HEK293 (cell line): Measurements from ENCODE around the gene SFXN3.

ENCODE experiments used
- CTCF ChIA-PET: fragments of 350-600 bp; formaldehyde crosslinking; extraction: SDS; loops from one replicate; lab custom pipeline; 2021; ENCODE audit warnings: antibody characterized with exemption; lab: Yijun Ruan, JAX
- POLR2A ChIA-PET: fragments of 300-600 bp; formaldehyde crosslinking; extraction: SDS; loops from one replicate; lab custom pipeline; 2020; ENCODE audit warnings: antibody characterized with exemption, inconsistent platforms; lab: Yijun Ruan, JAX
- H3K27ac ChIP-seq: fragments of 200-500 bp; sonication (Bioruptor generic); 2 replicates; pipeline ENCODE4 v1.5.1; 2014; ENCODE audit warnings: low read depth, low read length, control low read depth, inconsistent platforms; ENCODE audit errors: extremely low read depth
- H3K36me3 ChIP-seq, 2 experiments: fragments of 200-500 bp in 1 of 2; sonication (Bioruptor generic) in 1 of 2; 1 replicate in 1 of 2; 2 replicates in 1 of 2; pipeline ENCODE4 v1.5.1; 2014 to 2017; ENCODE audit warnings: inconsistent platforms in 2 of 2, low read length in 2 of 2; ENCODE audit not compliant: control insufficient read depth in 2 of 2, insufficient read depth in 1 of 2
- H3K4me1 ChIP-seq: fragments of 200-500 bp; sonication (Bioruptor generic); 2 replicates; pipeline ENCODE4 v1.5.1; 2014; ENCODE audit warnings: mild to moderate bottlenecking, low read length, inconsistent platforms; ENCODE audit not compliant: control insufficient read depth, insufficient read depth
- H3K4me3 ChIP-seq: 2 replicates; pipeline ENCODE4 v1.5.1; 2011; ENCODE audit warnings: low read depth, mild to moderate bottlenecking, control low read depth, low read length, moderate library complexity
- H3K9me3 ChIP-seq: fragments of 200-500 bp; sonication (Bioruptor generic); 2 replicates; pipeline ENCODE4 v1.5.1; 2014; ENCODE audit warnings: low read depth, low read length, inconsistent platforms; ENCODE audit not compliant: control insufficient read depth, insufficient read depth
- BCL11A ChIP-seq: fragments of 450-650 bp; formaldehyde crosslinking; IDR thresholded peaks from 2 replicates; pipeline ENCODE4 v1.5.1; 2016; ENCODE audit warnings: low read depth, missing biosample characterization, missing genetic modification characterization
- KLF8 ChIP-seq: fragments of 450-650 bp; formaldehyde crosslinking; IDR thresholded peaks from 2 replicates; pipeline ENCODE4 v1.5.1; 2016; ENCODE audit warnings: missing biosample characterization, missing genetic modification characterization
- OSR2 ChIP-seq: fragments of 450-650 bp; formaldehyde crosslinking; IDR thresholded peaks from 2 replicates; pipeline ENCODE4 v1.5.1; 2016; ENCODE audit warnings: missing biosample characterization, missing genetic modification characterization
- SCRT1 ChIP-seq: fragments of 450-650 bp; formaldehyde crosslinking; IDR thresholded peaks from 2 replicates; pipeline ENCODE4 v1.5.1; 2016; ENCODE audit warnings: missing biosample characterization, missing genetic modification characterization, borderline replicate concordance
- TCF7L2 ChIP-seq: IDR thresholded peaks from 2 replicates; pipeline ENCODE4 v1.6.1; 2011; ENCODE audit warnings: low read depth, mild to moderate bottlenecking, inconsistent platforms, low read length, moderate library complexity, borderline replicate concordance
- TRIM28 ChIP-seq: IDR thresholded peaks from 2 replicates; pipeline ENCODE4 v1.6.1; 2011; ENCODE audit warnings: low read length, control low read depth, borderline replicate concordance
- WT1 ChIP-seq: fragments of 450-650 bp; formaldehyde crosslinking; IDR thresholded peaks from 2 replicates; pipeline ENCODE4 v1.5.1; 2016; ENCODE audit warnings: missing biosample characterization, missing genetic modification characterization
- ZNF112 ChIP-seq: fragments of 450-650 bp; formaldehyde crosslinking; IDR thresholded peaks from 2 replicates; pipeline ENCODE4 v1.5.0; 2017; ENCODE audit warnings: missing biosample characterization, missing genetic modification characterization
- ZNF157 ChIP-seq: fragments of 450-650 bp; formaldehyde crosslinking; IDR thresholded peaks from 2 replicates; pipeline ENCODE4 v1.5.1; 2016; ENCODE audit warnings: missing biosample characterization, missing genetic modification characterization
- ZNF169 ChIP-seq: fragments of 450-650 bp; formaldehyde crosslinking; IDR thresholded peaks from 2 replicates; pipeline ENCODE4 v1.5.1; 2016; ENCODE audit warnings: missing biosample characterization, missing genetic modification characterization
- ZNF2 ChIP-seq: fragments of 450-650 bp; formaldehyde crosslinking; IDR thresholded peaks from 2 replicates; pipeline ENCODE4 v1.5.1; 2016; ENCODE audit warnings: missing biosample characterization, missing genetic modification characterization
- ZNF214 ChIP-seq: fragments of 450-650 bp; formaldehyde crosslinking; IDR thresholded peaks from 2 replicates; pipeline ENCODE4 v1.5.1; 2017; ENCODE audit warnings: missing biosample characterization, mild to moderate bottlenecking, missing genetic modification characterization, borderline replicate concordance
- ZNF23 ChIP-seq: fragments of 450-650 bp; formaldehyde crosslinking; IDR thresholded peaks from 2 replicates; pipeline ENCODE4 v1.5.1; 2016; ENCODE audit warnings: missing biosample characterization, missing genetic modification characterization, borderline replicate concordance
- ZNF280D ChIP-seq: fragments of 450-650 bp; formaldehyde crosslinking; IDR thresholded peaks from 2 replicates; pipeline ENCODE4 v1.5.1; 2016; ENCODE audit warnings: missing biosample characterization, missing genetic modification characterization
- ZNF48 ChIP-seq: fragments of 450-650 bp; formaldehyde crosslinking; IDR thresholded peaks from 2 replicates; pipeline ENCODE4 v1.5.1; 2016; ENCODE audit warnings: missing biosample characterization, missing genetic modification characterization
- ZNF548 ChIP-seq: fragments of 450-650 bp; formaldehyde crosslinking; IDR thresholded peaks from 2 replicates; pipeline ENCODE4 v1.5.1; 2016; ENCODE audit warnings: missing biosample characterization, missing genetic modification characterization
- ZNF596 ChIP-seq: fragments of 450-650 bp; IDR thresholded peaks from 2 replicates; pipeline ENCODE4 v1.5.0; 2018; ENCODE audit warnings: missing biosample characterization, mild to moderate bottlenecking, missing genetic modification characterization, moderate library complexity
- ZNF623 ChIP-seq: fragments of 450-650 bp; formaldehyde crosslinking; IDR thresholded peaks from 2 replicates; pipeline ENCODE4 v1.5.1; 2016; ENCODE audit warnings: missing biosample characterization, missing genetic modification characterization
- ZNF639 ChIP-seq: fragments of 450-650 bp; formaldehyde crosslinking; IDR thresholded peaks from 2 replicates; pipeline ENCODE4 v1.5.1; 2016; ENCODE audit warnings: missing biosample characterization, missing genetic modification characterization
- TF ChIP-seq, protein P1 (sequence below): IDR thresholded peaks from 2 replicates; pipeline ENCODE4 v1.6.1; 2011; ENCODE audit warnings: mild to moderate bottlenecking, low read depth, low read length, borderline replicate concordance
- TF ChIP-seq, protein P2 (sequence below): sonication (generic); formaldehyde crosslinking; IDR thresholded peaks from 2 replicates; pipeline ENCODE4 v1.8.1; 2022; ENCODE audit warnings: mild to moderate bottlenecking, moderate library complexity, missing genetic modification reagents
- TF ChIP-seq, protein P3 (sequence below): fragments of 450-650 bp; formaldehyde crosslinking; optimal IDR thresholded peaks from 2 replicates; pipeline ENCODE3; 2016; ENCODE audit warnings: missing biosample characterization, mild to moderate bottlenecking, missing genetic modification characterization
- TF ChIP-seq, protein P4 (sequence below): fragments of 450-650 bp; formaldehyde crosslinking; IDR thresholded peaks from 2 replicates; pipeline ENCODE4 v1.5.1; 2016; ENCODE audit warnings: missing biosample characterization, missing genetic modification characterization, low read depth
- TF ChIP-seq, protein P5 (sequence below): fragments of 450-650 bp; formaldehyde crosslinking; IDR thresholded peaks from 2 replicates; pipeline ENCODE4 v1.5.1; 2016; ENCODE audit warnings: missing biosample characterization, missing genetic modification characterization
- TF ChIP-seq, protein P6 (sequence below): fragments of 450-650 bp; formaldehyde crosslinking; IDR thresholded peaks from 2 replicates; pipeline ENCODE4 v1.5.1; 2017; ENCODE audit warnings: missing biosample characterization, mild to moderate bottlenecking, missing genetic modification characterization, moderate library complexity

The SFXN3 gene

DNA sequence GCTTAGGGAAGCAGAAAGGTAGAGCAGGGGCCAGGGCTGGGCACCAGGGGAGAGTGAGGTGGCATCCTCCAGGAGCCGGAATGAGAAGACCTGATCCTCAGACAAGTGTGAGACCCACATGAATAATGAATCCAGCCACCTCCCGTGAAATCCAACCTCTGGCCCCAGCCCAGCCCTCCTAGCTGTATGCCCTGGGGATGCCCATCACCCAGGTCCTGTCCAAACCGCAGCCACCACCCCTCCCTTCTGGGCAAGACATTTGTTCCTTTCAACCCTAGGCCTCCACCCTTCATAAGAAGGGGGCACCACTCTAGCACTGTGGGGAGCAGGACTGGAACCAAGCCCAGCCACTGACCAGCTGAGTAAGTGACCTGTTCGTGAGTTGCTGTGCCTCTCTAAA, 9.8 kb upstream of the SFXN3 start (continued):
- TF ChIP-seq ZNF280D (tag by site-specific recombination), result no peak
- TF ChIP-seq ZNF2 (tag by site-specific recombination), result no peak
- TF ChIP-seq, protein P1, sequence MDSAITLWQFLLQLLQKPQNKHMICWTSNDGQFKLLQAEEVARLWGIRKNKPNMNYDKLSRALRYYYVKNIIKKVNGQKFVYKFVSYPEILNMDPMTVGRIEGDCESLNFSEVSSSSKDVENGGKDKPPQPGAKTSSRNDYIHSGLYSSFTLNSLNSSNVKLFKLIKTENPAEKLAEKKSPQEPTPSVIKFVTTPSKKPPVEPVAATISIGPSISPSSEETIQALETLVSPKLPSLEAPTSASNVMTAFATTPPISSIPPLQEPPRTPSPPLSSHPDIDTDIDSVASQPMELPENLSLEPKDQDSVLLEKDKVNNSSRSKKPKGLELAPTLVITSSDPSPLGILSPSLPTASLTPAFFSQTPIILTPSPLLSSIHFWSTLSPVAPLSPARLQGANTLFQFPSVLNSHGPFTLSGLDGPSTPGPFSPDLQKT, result no peak
- TF ChIP-seq ZNF48, result no peak
- TF ChIP-seq, protein P2, sequence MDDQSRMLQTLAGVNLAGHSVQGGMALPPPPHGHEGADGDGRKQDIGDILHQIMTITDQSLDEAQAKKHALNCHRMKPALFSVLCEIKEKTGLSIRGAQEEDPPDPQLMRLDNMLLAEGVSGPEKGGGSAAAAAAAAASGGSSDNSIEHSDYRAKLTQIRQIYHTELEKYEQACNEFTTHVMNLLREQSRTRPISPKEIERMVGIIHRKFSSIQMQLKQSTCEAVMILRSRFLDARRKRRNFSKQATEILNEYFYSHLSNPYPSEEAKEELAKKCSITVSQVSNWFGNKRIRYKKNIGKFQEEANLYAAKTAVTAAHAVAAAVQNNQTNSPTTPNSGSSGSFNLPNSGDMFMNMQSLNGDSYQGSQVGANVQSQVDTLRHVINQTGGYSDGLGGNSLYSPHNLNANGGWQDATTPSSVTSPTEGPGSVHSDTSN (CRISPR knock-in tag), result no peak
- TF ChIP-seq, protein P3, sequence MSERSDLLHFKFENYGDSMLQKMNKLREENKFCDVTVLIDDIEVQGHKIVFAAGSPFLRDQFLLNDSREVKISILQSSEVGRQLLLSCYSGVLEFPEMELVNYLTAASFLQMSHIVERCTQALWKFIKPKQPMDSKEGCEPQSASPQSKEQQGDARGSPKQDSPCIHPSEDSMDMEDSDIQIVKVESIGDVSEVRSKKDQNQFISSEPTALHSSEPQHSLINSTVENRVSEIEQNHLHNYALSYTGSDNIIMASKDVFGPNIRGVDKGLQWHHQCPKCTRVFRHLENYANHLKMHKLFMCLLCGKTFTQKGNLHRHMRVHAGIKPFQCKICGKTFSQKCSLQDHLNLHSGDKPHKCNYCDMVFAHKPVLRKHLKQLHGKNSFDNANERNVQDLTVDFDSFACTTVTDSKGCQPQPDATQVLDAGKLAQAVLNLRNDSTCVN (tag by site-specific recombination), result no peak
- no peak for TF ChIP-seq ZNF639 (tag by site-specific recombination)
- TF ChIP-seq ZNF548 (tag by site-specific recombination), result no peak
- no peak for TF ChIP-seq SCRT1 (tag by site-specific recombination)
- TF ChIP-seq ZNF23, result no peak

DNA sequence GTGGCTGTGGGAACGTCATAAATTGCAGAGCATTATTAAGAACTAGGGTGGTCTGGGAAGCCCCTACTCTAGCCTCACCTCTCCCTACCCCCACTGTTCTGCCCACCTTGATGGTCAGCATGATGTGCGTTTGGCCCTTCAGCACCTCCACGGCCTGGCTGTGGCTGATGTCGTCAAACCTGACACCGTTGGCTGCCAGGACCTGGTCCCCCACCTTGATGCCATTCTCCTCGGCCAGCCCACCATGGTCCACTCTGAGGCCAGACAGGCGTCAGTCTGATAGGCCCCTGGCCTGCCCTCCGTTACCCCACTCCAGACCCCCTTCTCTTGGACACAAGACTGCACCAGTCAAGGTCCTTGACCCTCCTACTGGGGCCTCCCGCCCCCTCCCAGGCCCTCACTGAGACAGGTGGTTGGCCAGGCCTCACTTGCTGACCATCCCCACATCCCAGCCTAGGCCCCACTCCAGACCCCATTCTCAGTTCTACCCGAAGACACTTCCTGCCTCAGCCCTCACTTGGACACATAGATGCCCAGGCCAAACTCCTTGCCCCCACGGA, 9.3 kb upstream of the SFXN3 start:
- no peak overlapping the region for H3K27ac ChIP-seq
- H3K9me3 ChIP-seq, result no peaks in the 10 kb centered on the region
- H3K36me3 ChIP-seq, result no peaks in the 10 kb centered on the region
- POLR2A ChIA-PET, result interaction anchor here (1.2 kb wide), 1 partner anchor 9 kb away, joined by 3 read pairs; the partner anchor contains the start of genes PDZD7 and SFXN3
- no peak overlapping the region for H3K4me3 ChIP-seq
- TF ChIP-seq BCL11A (tag by site-specific recombination) (no peak), WT1 (tag by site-specific recombination) (no peak), TCF7L2 (no peak), ZNF596 (tag by site-specific recombination) (no peak), ZNF112 (tag by site-specific recombination) (no peak), ZNF157 (no peak), TRIM28 (no peak), ZNF623 (tag by site-specific recombination) (no peak), ZNF214 (tag by site-specific recombination) (no peak), ZNF169 (tag by site-specific recombination) (no peak), KLF8 (tag by site-specific recombination) (no peak), OSR2 (tag by site-specific recombination) (no peak)
- TF ChIP-seq, protein P4, sequence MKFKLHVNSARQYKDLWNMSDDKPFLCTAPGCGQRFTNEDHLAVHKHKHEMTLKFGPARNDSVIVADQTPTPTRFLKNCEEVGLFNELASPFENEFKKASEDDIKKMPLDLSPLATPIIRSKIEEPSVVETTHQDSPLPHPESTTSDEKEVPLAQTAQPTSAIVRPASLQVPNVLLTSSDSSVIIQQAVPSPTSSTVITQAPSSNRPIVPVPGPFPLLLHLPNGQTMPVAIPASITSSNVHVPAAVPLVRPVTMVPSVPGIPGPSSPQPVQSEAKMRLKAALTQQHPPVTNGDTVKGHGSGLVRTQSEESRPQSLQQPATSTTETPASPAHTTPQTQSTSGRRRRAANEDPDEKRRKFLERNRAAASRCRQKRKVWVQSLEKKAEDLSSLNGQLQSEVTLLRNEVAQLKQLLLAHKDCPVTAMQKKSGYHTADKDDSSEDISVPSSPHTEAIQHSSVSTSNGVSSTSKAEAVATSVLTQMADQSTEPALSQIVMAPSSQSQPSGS (tag by site-specific recombination), result no peak
- TF ChIP-seq, protein P5, sequence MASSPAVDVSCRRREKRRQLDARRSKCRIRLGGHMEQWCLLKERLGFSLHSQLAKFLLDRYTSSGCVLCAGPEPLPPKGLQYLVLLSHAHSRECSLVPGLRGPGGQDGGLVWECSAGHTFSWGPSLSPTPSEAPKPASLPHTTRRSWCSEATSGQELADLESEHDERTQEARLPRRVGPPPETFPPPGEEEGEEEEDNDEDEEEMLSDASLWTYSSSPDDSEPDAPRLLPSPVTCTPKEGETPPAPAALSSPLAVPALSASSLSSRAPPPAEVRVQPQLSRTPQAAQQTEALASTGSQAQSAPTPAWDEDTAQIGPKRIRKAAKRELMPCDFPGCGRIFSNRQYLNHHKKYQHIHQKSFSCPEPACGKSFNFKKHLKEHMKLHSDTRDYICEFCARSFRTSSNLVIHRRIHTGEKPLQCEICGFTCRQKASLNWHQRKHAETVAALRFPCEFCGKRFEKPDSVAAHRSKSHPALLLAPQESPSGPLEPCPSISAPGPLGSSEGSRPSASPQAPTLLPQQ, result no peak
- TF ChIP-seq, protein P6, sequence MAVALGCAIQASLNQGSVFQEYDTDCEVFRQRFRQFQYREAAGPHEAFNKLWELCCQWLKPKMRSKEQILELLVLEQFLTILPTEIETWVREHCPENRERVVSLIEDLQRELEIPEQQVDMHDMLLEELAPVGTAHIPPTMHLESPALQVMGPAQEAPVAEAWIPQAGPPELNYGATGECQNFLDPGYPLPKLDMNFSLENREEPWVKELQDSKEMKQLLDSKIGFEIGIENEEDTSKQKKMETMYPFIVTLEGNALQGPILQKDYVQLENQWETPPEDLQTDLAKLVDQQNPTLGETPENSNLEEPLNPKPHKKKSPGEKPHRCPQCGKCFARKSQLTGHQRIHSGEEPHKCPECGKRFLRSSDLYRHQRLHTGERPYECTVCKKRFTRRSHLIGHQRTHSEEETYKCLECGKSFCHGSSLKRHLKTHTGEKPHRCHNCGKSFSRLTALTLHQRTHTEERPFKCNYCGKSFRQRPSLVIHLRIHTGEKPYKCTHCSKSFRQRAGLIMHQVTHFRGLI (tag by site-specific recombination), result no peak
- peaks cover under 1% of the 10 kb centered on the region for H3K4me1 ChIP-seq
- CTCF ChIA-PET, result no interaction called here
